Measurements from ENCODE around the gene NLE1. TPM values are rescaled to one million over a fixed set of nuclear protein-coding genes. Genes with fewer than 3 reads are reported as not detected.
A peak's percentile ranks its signal among the peaks of the same experiment; 100 is the strongest.
"Not testable (repeated sequence)": the region's sequence is repeated elsewhere in the genome, so short reads cannot be mapped to it uniquely, and the experiment has no call there.

The NLE1 gene
- total RNA-seq, 1 donor: 14.1 TPM

DNA sequence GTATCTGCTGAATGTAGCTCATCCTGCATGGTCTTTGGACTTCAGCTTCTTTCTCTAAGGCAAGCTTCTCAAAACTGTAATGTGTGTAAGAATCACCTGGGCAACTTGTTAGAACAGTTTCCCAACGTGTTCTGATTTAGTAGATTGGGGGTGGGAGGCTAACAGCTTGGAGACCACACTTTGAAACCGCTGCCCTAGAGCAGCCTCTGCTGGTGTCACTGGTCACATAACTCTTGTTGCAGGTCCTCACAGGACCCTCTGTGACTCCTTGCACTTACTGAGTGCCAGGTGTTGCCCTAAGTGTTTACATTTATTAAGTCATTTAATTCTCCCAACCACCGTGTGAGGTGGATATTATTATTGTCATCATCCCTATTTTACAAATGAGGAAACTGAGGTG is 42.2 kb upstream of the NLE1 start:
- DNase-seq (ENCODE audit: low read depth): no peak
- TF ChIP-seq, protein P1, sequence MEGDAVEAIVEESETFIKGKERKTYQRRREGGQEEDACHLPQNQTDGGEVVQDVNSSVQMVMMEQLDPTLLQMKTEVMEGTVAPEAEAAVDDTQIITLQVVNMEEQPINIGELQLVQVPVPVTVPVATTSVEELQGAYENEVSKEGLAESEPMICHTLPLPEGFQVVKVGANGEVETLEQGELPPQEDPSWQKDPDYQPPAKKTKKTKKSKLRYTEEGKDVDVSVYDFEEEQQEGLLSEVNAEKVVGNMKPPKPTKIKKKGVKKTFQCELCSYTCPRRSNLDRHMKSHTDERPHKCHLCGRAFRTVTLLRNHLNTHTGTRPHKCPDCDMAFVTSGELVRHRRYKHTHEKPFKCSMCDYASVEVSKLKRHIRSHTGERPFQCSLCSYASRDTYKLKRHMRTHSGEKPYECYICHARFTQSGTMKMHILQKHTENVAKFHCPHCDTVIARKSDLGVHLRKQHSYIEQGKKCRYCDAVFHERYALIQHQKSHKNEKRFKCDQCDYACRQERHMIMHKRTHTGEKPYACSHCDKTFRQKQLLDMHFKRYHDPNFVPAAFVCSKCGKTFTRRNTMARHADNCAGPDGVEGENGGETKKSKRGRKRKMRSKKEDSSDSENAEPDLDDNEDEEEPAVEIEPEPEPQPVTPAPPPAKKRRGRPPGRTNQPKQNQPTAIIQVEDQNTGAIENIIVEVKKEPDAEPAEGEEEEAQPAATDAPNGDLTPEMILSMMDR (IDR thresholded peaks at IDR 0.05; ENCODE audit: insufficient read depth, low read length): no peak
- no peak overlapping the region for H3K4me3 ChIP-seq (ENCODE audit: low read depth, low read length)

DNA sequence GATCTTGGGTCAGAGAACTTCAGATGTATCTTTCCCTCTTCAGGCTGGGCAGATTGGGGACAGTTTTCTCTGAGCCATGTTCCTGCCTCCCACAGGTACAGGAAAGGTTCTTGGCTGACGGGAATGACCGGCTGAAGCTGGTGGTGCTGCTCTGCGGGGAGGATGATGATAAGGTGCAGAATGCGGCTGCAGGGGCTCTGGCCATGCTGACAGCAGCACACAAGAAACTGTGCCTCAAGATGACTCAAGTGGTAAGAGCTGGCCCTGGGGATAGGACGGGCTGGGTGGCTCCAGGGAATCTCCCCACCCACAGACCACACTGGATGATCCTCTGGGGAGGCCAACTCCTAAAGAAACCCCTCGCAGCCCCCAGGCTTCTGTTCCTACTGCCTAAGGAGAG is 41.2 kb upstream of the NLE1 start:
- H3K4me3 ChIP-seq (ENCODE audit: low read depth, low read length): no peak overlapping the region
- DNase-seq (ENCODE audit: low read depth): no peak
- TF ChIP-seq, protein P1 (IDR thresholded peaks at IDR 0.05; ENCODE audit: insufficient read depth, low read length): no peak

DNA sequence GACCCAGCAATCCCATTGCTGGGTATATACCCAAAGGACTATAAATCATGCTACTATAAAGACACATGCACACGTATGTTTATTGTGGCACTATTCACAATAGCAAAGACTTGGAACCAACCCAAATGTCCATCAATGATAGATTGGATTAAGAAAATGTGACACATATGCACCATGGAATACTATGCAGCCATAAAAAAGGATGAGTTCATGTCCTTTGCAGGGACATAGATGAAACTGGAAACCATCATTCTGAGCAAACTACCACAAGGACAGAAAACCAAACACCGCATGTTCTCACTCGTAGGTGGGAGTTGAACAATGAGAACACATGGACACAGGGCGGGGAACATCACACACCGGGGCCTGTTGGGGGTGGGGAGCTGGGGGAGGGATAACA is 37.3 kb upstream of the NLE1 start:
- DNase-seq (ENCODE audit: low read depth); H3K4me3 ChIP-seq (ENCODE audit: low read depth, low read length): not testable (repeated sequence)

DNA sequence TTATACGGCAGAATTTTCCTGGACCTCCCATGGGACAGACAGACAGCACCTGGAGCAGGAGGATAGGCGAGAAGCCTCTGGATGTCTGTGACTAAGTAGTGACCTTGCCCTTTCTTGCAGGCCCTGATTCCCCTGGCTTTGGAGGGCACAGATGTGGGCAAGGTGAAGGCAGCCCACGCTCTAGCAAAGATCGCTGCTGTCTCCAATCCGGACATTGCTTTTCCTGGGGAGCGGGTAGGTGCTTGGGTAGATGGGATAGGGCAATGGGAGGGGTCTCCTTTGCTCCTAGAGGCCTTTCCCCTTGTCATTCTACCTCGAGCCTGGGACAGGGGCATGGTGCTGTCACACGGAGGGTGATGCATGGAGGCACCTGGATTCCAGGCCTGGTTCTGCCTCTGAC is 34.8 kb upstream of the NLE1 start:
- TF ChIP-seq, protein P1 (IDR thresholded peaks at IDR 0.05; ENCODE audit: insufficient read depth, low read length): no peak
- no peak overlapping the region for H3K4me3 ChIP-seq (ENCODE audit: low read depth, low read length)

DNA sequence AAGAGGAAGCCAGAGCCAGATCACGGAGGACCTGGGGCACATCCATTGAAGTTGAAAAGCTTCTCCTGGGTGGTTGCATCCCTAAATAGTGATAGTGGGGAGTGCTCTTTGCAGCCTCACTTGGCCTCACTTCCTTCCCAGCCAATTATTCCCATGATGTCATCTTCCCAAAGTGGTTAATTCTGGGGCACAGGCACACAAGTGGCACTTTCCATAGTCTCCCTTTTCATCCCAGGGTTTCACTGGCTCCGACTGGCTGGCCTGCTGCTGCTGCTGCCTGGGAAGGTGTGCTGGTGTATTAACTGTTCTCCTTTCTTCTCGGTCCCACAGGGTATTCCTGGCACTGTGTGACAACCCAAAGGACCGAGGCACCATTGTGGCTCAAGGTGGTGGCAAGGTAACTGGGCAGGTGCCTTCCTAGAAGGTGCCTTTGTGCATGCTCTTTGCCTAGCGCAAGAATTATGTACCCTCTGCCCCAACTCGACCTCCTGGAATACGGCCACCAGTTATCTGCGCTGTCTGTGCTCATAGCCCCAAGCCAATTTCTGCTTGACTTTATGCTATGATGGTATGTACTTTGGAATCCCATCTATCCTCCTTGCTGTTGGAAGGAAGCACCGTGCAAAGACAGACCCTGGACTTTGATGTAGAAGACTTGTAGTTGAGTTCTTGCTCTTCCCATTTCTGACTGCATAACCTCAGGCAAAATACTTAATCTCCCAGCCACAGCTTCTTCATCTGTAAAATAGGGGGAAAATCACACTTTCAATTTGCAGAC is 33.7 kb upstream of the NLE1 start:
- H3K4me3 ChIP-seq (ENCODE audit: low read depth, low read length): no peak overlapping the region
- TF ChIP-seq, protein P1 (IDR thresholded peaks at IDR 0.05; ENCODE audit: insufficient read depth, low read length): no peak
- no peak for DNase-seq (ENCODE audit: low read depth)

More for the DNA sequence above, 34.8 kb upstream of the NLE1 start:
- DNase-seq (ENCODE audit: low read depth): no peak

DNA sequence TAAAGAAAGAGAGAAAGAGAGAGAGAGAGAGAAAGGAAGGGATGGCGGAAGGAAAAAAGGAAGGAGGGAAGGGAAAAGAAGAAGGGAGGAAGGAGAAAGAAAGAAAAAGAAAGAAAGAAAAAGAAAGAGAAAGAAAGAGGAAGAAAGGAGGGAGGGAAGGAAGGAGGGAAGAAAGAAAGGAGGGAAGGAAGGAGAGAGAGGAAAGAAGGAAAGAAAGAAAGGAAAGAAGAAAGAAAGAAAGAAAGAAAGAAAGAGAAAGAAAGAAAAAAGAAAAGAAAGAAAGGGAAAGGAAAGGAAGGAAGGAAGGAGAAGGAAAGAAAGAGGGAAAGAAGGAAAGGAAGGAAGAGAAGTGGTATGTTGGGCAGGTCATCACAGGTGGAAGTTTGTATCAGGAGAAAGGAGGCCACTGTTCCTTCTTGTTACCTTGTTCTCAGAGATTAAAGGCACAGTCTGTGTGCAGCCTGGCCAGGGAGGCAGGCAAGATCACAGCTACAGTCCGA is 32.8 kb upstream of the NLE1 start:
- no peak overlapping the region for H3K4me3 ChIP-seq (ENCODE audit: low read depth, low read length)
- TF ChIP-seq, protein P1 (IDR thresholded peaks at IDR 0.05; ENCODE audit: insufficient read depth, low read length): no peak
- no peak for DNase-seq (ENCODE audit: low read depth)

DNA sequence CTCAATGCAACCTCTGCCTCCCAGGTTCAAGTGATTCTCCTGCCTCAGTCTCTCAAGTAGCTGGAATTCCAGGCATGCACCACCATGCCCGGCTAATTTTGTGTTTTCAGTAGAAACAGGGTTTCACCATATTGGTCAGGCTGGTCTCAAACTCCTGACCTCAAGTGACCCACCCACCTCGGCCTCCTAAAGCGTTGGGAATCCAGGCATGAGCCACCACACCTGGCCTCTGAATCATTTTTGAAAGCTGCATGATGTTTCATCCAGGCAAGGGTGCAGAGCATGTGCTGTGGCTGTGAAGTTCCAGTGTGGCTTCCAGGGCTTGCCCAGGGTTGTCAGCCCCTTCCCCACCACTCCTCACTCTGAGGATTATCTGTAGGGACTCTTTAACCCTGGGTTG is 30.2 kb upstream of the NLE1 start:
- not testable (repeated sequence) for H3K4me3 ChIP-seq (ENCODE audit: low read depth, low read length); DNase-seq (ENCODE audit: low read depth)

DNA sequence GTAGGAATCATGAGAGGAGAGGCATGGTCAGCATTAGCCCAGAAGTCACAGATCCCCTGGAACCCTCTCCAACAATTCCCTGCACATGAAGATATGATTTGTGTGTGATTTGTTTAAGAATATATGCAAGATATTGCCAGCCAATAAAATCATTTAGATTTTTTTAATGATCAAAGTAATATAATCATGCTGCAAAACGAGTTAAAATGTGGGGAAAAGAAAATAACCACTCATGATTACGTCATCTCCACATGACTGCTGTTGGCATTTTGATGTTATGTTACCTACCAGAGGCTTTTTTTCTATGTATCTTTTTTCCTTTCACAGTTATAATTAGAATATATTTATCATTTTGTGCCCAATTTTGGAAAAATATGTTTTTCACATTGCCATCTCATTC is 29.7 kb upstream of the NLE1 start:
- DNase-seq (ENCODE audit: low read depth): peak; percentile 41
- no peak overlapping the region for H3K4me3 ChIP-seq (ENCODE audit: low read depth, low read length)
- TF ChIP-seq, protein P1 (IDR thresholded peaks at IDR 0.05; ENCODE audit: insufficient read depth, low read length): no peak
